HEK293T (cell line): ENCODE results near the gene SLC35D2.

Experiments used
- CTCF ChIA-PET: fragments of 350-600 bp; formaldehyde crosslinking; extraction: SDS; loops from one replicate; lab custom pipeline; 2021; ENCODE audit warnings: antibody characterized with exemption, inconsistent platforms; lab: Yijun Ruan, JAX
- POLR2A ChIA-PET: fragments of 350-600 bp; formaldehyde crosslinking; extraction: SDS; loops from one replicate; lab custom pipeline; 2020; ENCODE audit warnings: antibody characterized with exemption, inconsistent platforms; lab: Yijun Ruan, JAX
- DNase-seq: peaks from one replicate; pipeline ENCODE4 v3.0.0; 2012; ENCODE audit warnings: mixed read lengths; ENCODE audit errors: extremely low spot score
- ARNT ChIP-seq: fragments of 450-650 bp; IDR thresholded peaks from 2 replicates; pipeline ENCODE4 v1.6.1; 2017; ENCODE audit warnings: mild to moderate bottlenecking
- BHLHE40 ChIP-seq: fragments of 450-650 bp; IDR thresholded peaks from 2 replicates; pipeline ENCODE4 v1.6.1; 2016; ENCODE audit warnings: mild to moderate bottlenecking, moderate library complexity, borderline replicate concordance
- CTBP1 ChIP-seq: fragments of 450-650 bp; IDR thresholded peaks from 2 replicates; pipeline ENCODE4 v1.6.1; 2016; ENCODE audit warnings: borderline replicate concordance
- ELF4 ChIP-seq: fragments of 450-650 bp; IDR thresholded peaks from 2 replicates; pipeline ENCODE4 v1.6.1; 2017; ENCODE audit warnings: antibody characterized with exemption
- FOXA1 ChIP-seq: fragments of 450-650 bp; IDR thresholded peaks from 2 replicates; pipeline ENCODE4 v1.6.1; 2016; ENCODE audit warnings: mild to moderate bottlenecking
- FOXK2 ChIP-seq: fragments of 450-650 bp; IDR thresholded peaks from 2 replicates; pipeline ENCODE4 v1.6.1; 2016; ENCODE audit warnings: mild to moderate bottlenecking
- FOXM1 ChIP-seq: fragments of 450-650 bp; IDR thresholded peaks from 2 replicates; pipeline ENCODE4 v1.6.1; 2017; ENCODE audit warnings: mild to moderate bottlenecking, borderline replicate concordance
- HDGF ChIP-seq: fragments of 450-650 bp; IDR thresholded peaks from 2 replicates; pipeline ENCODE4 v1.6.1; 2017; ENCODE audit warnings: antibody characterized with exemption, borderline replicate concordance
- L3MBTL2 ChIP-seq: fragments of 450-650 bp; conservative IDR thresholded peaks from 2 replicates; pipeline ENCODE4 v1.6.1; 2016; ENCODE audit warnings: mild to moderate bottlenecking
- LEF1 ChIP-seq: fragments of 450-650 bp; IDR thresholded peaks from 2 replicates; pipeline ENCODE4 v1.6.1; 2017; ENCODE audit warnings: mild to moderate bottlenecking, borderline replicate concordance
- NFRKB ChIP-seq: fragments of 450-650 bp; IDR thresholded peaks from 2 replicates; pipeline ENCODE4 v1.6.1; 2016; ENCODE audit warnings: mild to moderate bottlenecking, moderate library complexity
- SP1 ChIP-seq: fragments of 450-650 bp; IDR thresholded peaks from 2 replicates; pipeline ENCODE4 v1.6.1; 2017
- SUZ12 ChIP-seq: fragments of 450-650 bp; IDR thresholded peaks from 2 replicates; pipeline ENCODE4 v1.6.1; 2016; ENCODE audit warnings: mild to moderate bottlenecking
- TARDBP ChIP-seq: fragments of 450-650 bp; IDR thresholded peaks from 2 replicates; pipeline ENCODE4 v1.6.1; 2016
- ZNF384 ChIP-seq: fragments of 450-650 bp; IDR thresholded peaks from 2 replicates; pipeline ENCODE4 v1.6.1; 2016
- TF ChIP-seq, protein P1 (sequence below): fragments of 450-650 bp; IDR thresholded peaks from 2 replicates; pipeline ENCODE4 v1.6.1; 2016

The SLC35D2 gene

GRCh38 chr9:96383165-96383942 is at the start of gene SLC35D2:
Gene SLC35D2 (minus strand): TSS chr9:96383711. CDS start chr9:96383634, 77 bp downstream.
- POLR2A ChIA-PET, result no interaction called here
- CTCF ChIA-PET, result no interaction called here
- TF ChIP-seq HDGF (no peak), FOXK2 (no peak), CTBP1 (no peak), FOXM1 (no peak), SP1 (no peak), TARDBP (no peak)
- TF ChIP-seq, protein P1, sequence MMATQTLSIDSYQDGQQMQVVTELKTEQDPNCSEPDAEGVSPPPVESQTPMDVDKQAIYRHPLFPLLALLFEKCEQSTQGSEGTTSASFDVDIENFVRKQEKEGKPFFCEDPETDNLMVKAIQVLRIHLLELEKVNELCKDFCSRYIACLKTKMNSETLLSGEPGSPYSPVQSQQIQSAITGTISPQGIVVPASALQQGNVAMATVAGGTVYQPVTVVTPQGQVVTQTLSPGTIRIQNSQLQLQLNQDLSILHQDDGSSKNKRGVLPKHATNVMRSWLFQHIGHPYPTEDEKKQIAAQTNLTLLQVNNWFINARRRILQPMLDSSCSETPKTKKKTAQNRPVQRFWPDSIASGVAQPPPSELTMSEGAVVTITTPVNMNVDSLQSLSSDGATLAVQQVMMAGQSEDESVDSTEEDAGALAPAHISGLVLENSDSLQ, result no peak
- no peak for DNase-seq

GRCh38 chr9:96430377-96430776 is 46.9 kb upstream of the SLC35D2 start:
- no peak for DNase-seq
- ChIA-PET POLR2A (interaction anchor here (1.1 kb wide), 1 partner anchor 11 kb away, joined by 3 read pairs; no protein-coding TSS in a partner anchor), CTCF (no interaction called here)
- TF ChIP-seq, protein P1, result no peak
- TF ChIP-seq LEF1, result no peak
- no peak for TF ChIP-seq ELF4
- no peak for TF ChIP-seq HDGF
- TF ChIP-seq CTBP1, result no peak
- no peak for TF ChIP-seq L3MBTL2
- TF ChIP-seq FOXK2, result no peak
- no peak for TF ChIP-seq TARDBP
- TF ChIP-seq FOXA1, result no peak

GRCh38 chr9:96429732-96430131 is 46.2 kb upstream of the SLC35D2 start:
- DNase-seq, result no peak
- no peak for TF ChIP-seq L3MBTL2
- TF ChIP-seq ZNF384, result no peak
- TF ChIP-seq SP1, result no peak
- TF ChIP-seq FOXM1, result no peak
- TF ChIP-seq TARDBP, result no peak
- TF ChIP-seq ARNT, result no peak
- no peak for TF ChIP-seq FOXA1
- no peak for TF ChIP-seq CTBP1
- no peak for TF ChIP-seq HDGF
- TF ChIP-seq BHLHE40, result no peak
- no peak for TF ChIP-seq ELF4
- TF ChIP-seq FOXK2, result no peak
- TF ChIP-seq LEF1, result no peak
- TF ChIP-seq NFRKB, result no peak
- TF ChIP-seq SUZ12, result no peak
- TF ChIP-seq, protein P1, result no peak
- ChIA-PET CTCF (no interaction called here), POLR2A (interaction anchor here (1.1 kb wide), 1 partner anchor 10 kb away, joined by 3 read pairs; no protein-coding TSS in a partner anchor)

- DNase-seq, result no peak
These were observed 42.1 kb upstream of the SLC35D2 start for GRCh38 chr9:96425500-96426169.

DNA sequence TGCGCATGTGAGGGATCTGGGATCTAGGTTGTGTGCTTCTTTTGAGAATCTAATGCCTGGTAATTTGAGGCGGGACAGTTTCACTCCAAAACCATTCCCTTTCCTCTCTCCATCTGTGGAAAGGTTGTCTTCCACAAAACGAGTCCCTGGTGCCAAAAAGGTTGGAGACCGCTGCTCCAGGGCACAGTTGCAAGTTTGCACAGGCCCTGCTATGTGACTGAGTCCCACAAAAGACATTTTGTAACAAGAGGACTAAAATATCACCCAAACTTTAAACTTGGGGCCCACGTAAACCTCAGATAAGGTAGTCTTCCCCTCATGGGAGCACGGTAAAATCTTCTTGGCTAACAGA is 40.5 kb upstream of the SLC35D2 start:
- TF ChIP-seq SUZ12, result no peak
- TF ChIP-seq ZNF384, result no peak
- TF ChIP-seq TARDBP, result no peak
- TF ChIP-seq FOXM1, result no peak
- TF ChIP-seq ARNT, result no peak
- no peak for TF ChIP-seq L3MBTL2
- TF ChIP-seq BHLHE40, result no peak
- TF ChIP-seq FOXK2, result no peak
- DNase-seq, result no peak
- POLR2A ChIA-PET, result interaction anchor here (1.1 to 1.3 kb wide), 2 partner anchors 9 to 12 kb away, joined by 3 read pairs; no protein-coding TSS in a partner anchor

More at GRCh38 chr9:96425500-96426169, 42.1 kb upstream of the SLC35D2 start:
- ChIA-PET CTCF (no interaction called here), POLR2A (no interaction called here)
- no peak for TF ChIP-seq HDGF
- no peak for TF ChIP-seq FOXA1
- TF ChIP-seq ELF4, result no peak
- no peak for TF ChIP-seq NFRKB
- no peak for TF ChIP-seq ZNF384
- TF ChIP-seq SUZ12, result no peak
- TF ChIP-seq LEF1, result no peak
- TF ChIP-seq BHLHE40, result no peak
- no peak for TF ChIP-seq CTBP1
- TF ChIP-seq L3MBTL2, result no peak

More for the DNA sequence above, 40.5 kb upstream of the SLC35D2 start:
- CTCF ChIA-PET, result no interaction called here
